HK-2 (cell line): ENCODE results near the gene HSPA5.
A peak's percentile ranks its signal among the peaks of the same experiment; 100 is the strongest.

Experiments
- DNase-seq: peaks from one replicate; pipeline ENCODE4 v3.0.0-alpha.2; 2018; ENCODE audit not compliant: unreplicated experiment

Gene HSPA5

GRCh38 chr9:125189361-125190289, 51.5 kb downstream of the HSPA5 start, which contains the start of gene PPP6C:
TSS of gene PPP6C (minus strand) at chr9:125189803. CDS start at chr9:125189718, 85 bp downstream.
- peak; percentile 93 for DNase-seq

- DNase-seq: peak; percentile 20
Measured at GRCh38 chr9:125189011-125189360, 52.2 kb downstream of the HSPA5 start.
